NCI-H187 (cell line): ENCODE results near the gene SLC26A6.

Experiments used
- DNase-seq, 2 experiments: peaks; one replicate each; lab custom pipeline; 2025; lab: John Stamatoyannopoulos, UW

SLC26A6 gene, protein sequence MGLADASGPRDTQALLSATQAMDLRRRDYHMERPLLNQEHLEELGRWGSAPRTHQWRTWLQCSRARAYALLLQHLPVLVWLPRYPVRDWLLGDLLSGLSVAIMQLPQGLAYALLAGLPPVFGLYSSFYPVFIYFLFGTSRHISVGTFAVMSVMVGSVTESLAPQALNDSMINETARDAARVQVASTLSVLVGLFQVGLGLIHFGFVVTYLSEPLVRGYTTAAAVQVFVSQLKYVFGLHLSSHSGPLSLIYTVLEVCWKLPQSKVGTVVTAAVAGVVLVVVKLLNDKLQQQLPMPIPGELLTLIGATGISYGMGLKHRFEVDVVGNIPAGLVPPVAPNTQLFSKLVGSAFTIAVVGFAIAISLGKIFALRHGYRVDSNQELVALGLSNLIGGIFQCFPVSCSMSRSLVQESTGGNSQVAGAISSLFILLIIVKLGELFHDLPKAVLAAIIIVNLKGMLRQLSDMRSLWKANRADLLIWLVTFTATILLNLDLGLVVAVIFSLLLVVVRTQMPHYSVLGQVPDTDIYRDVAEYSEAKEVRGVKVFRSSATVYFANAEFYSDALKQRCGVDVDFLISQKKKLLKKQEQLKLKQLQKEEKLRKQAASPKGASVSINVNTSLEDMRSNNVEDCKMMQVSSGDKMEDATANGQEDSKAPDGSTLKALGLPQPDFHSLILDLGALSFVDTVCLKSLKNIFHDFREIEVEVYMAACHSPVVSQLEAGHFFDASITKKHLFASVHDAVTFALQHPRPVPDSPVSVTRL

DNA sequence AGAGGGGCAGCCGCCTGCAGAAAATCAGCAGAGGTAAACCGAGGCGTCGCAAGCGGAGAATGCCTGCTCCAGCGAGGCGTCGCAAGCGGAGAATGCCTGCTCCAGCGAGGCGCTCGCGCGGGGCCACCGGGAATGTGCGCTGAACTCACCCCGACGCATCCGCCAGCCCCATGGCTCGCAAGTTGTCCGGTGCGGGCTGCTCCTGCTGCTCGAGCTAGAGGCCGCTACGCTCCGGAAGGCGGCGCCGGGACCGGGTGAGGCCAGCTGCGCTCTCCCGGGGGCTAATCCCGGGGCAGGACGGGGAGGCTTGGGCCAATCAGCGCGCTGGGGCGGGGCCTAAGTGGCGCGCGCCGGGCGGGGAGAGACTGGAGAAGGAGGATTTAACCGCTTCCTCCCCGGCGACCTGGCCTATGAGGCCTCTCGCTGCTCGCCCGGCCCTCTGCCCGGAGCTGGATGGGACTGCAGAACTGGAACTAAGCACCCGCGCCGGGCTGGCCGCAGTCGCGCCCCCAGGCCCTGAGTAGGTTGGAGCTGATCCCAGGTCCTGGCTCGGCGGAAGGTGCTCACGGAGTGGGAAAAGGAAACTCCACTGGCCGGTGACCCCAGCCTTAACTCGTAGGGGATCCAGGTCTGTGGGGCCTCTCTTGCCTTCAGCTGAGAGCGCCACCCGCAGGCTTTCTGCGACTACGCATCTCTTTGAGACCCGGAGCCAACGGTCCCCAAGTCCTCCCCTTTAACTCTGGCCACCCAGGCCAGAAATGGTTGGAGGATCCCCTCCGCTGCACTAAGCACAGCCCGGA lies at the start of gene SLC26A6:
Gene SLC26A6 (minus strand): TSS at position 240 of the 800 bp plus-strand sequence. CDS start 68 bp downstream, at position 172.
- DNase-seq = peak; percentile 68 to 82

DNA sequence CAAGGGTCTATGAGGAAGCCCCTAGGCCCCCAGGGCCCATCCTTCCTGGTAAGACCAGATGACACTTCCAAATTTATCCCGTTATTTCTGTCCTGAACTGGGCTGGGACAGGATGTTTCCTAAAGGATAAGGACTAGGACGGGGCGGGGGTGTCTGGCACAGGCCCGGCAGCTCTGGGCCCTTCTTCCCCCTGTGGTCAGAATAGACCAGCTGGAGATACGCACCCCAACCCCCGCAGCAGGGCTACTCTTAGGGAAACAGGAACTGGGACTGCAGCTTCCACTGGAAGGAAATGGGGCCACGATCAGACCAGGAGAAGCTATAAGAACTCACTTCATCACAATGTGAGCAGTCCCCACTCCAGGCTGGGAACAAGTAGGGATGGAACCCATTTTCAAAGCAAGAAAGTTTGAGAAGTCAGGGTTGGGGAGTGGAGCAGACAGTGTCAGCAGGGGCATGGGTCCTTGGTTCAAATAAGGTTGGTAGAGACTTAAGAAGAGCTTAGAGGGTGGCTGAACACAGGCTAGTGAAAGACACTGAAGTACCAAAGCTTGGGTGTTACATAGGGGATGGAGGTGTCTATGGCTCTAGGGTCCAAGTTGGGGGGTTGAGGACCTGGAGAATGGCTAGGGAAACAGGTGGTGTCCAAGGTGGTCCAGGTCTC lies 49.4 kb upstream of the SLC26A6 start:
- no peak for DNase-seq

DNA sequence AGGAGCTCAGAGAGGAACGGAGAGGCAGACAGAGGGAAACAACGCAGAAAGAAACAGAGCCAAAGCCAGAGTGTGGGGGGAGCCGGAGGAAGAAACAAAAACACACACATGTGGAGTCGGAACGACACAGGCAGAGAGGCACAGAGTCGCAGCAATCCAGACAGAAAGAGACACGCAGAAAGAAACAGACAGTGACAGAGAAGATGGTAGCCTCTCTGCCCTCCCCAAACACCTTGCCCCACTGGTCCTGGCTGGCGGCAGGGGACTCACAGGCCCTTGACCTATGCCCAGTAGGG lies 48.7 kb upstream of the SLC26A6 start:
- DNase-seq = no peak

DNA sequence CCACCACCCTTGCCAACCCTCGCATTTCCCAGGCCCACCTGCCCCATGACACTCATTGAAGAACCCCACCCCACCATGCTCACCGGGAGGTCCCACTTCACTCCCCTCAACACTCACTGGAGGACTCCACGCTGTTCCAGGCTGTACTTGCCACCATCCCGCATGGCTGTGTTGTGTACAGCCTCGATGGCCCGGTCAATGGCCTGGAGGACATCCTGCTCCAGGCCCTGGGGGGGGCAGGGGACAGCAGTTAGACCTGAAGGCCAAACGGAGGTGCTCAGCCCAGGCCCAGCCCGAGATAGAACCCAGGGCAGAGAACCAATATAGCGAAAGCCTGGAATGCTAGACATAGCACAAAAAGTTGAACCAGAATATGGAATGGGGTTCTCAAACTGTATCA lies 47.5 kb upstream of the SLC26A6 start:
- DNase-seq = no peak

DNA sequence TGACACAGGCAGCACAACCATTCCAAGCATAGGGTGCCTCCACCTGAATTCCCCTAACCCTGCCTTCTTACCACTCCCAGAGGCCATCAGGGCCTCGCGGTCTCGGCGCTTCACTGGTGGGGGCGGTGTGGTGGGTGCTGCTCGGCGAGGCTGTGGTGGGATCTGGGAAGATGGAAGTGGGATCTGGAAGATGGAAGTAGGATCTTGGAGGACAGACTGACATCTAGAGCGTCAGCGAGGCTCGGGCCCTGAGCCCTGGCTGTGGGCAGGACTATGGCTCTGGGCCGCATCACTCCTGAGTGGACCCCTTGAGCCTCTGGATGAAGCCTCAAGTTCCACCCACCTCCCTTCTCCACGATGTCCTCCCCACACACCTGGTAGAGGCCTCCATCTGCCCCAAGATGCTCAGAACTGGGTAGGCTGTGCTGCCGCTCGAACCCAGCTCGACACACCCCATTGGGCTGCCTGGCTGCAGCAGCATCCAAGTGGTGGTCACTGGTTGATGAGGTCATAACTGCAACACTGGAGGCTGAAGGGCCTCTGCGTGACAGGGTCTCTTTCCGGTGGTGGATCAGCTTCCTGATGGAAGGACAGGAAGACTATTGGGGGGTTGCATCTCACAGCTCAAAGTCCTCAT lies 46.8 kb upstream of the SLC26A6 start:
- DNase-seq = no peak

DNA sequence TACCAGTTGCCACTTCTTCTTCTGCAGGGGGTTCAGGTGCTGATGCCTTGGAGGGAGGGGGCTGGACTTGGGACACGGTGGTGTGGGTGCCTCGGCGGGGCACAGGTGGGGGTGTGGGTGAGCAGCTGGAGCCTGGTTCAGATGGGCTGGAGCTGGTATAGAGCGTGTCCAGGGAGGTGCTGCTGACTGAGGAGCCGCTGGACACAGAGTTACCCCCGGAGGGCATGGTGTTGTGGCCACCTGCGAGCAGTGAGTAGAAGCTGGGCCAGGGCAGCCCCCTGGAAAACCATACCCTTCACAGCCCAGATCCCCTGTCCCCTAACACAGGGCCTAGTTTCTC lies 46.2 kb upstream of the SLC26A6 start:
- no peak for DNase-seq

DNA sequence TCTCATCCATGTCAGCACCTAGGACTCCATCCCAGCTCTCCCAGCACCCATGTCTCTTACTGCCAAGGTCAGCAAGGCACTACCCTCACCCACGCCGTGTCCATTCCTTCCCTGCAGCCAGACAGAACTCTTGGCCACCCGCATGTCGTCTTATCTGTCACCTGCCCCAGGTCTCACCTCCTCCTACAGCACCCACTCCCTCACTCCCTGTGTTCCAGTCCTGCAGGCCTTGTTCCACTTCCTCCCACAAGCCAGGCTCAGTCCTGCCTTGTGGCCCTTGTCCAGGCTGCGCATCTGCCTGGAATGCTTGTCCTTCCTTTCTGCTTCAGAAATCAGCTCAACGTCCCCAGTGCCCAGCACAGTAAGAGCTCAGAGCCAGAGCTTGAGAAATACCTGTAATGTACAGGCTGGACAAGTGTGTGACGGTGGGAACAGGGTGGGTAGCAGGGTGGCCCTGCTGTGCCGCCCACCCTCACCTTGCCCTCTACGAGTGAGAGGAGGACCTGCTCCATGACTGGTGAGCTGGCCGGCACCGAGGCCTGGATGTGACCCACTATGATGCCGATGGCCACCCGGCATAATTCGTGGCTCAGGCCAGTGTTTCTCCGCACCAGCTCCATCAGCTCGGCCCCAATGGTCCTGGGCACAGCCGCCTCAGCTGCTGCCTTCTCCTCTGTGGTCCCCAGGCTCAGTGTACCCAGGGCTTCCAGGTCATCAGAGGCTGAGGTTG lies 45.7 kb upstream of the SLC26A6 start:
- DNase-seq = no peak

DNA sequence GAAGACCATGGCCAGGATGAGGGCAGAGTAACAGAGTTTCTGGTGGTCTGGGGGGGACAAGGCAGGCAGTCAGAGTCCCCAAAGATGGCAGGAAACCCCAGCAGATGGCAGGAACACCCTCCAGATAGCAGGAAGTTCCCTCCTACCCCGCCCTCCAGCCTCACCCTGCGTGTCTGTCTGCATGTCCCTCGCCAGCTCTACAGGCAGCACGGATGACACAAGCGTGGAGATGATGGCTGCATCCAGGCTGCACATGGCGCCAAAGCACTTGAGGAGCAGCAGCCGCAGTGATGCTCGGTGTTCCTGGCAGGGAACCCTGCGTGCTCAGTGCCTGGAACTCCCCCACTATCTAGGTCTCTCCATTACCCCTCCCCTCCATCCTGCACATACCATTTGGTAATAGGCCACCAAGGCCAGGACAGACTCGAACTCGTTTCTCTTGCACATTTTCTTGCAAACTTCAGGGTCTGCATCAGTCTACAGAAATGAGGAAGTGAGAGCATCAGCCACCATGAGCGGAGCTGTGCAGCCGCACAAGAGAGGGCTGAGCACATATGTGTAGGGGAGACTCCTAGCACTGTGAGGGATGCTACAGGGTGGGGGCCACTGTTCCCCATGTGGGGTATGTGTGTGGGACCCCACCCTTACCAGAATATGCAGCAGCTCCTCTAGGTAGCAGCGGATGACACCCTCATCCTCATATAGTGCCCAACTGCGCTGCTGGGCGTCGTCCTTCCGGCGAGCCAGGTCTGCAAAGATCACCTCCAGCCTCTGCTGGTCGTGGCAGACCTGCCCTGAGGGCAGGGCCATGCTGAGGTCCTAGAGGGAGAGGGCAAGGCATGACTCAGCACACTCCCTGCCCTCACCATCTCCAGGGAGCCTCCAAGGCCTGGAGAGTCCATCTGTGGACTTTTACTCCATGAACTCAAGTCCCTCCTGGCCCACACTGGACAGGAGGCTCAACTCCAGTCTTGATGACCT lies 44.4 kb upstream of the SLC26A6 start:
- no peak for DNase-seq

DNA sequence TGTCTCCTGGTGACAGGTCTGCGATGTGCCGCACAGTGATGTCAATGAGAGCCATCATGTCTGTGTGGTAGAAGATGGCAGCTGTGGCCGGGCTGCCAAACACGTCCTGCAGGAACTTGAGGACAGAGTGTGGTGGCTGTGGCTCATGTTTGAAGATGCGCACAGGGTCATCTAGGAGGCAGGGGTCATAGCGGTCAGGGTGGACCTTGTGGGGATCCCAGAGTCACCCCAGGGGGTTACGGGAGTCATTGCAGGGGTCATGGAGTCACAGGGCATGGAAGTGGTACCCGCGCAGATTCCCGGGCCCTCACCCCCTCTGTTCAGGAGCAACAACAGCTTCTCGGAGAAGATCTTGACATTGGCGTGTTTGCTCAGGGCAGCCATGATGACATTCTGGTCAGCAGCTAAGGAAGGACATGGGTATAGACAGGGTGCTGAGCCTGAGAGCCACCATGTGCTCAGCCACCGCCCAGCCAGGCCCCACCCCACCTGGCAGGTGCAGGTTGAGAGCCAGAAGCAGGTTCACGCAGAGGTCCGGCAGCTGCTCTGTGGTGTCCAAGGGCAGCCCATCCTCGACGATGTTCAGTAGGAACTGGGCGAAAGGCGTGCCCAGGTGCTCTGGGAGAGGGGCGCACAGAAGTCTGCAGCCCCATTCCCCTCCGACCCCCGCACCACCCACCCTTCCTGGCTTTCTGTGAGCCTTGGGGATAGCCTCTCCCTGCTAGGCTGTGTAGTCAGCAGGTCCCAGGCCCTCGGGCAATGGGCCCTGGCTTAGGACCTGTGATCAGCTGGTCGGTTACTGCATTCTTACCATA lies 43.5 kb upstream of the SLC26A6 start:
- no peak for DNase-seq

DNA sequence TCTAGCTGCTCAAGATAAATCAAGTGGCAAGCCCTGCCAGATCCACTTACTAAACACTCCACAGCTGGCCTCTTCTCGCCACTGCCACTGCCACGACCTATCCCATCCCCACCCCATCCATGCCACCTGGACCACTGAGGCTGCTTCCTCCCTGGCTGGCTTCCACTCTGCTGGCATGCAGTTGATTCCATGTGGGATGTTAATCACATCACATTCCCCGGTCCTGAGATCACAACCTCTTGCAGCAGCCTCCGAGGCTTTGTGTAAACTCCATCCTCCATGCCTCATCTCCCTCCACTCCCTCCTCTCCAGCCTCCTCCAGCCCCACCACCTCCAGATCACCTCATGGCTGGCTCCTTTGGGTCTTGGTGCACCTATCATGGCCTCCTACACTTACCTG lies 42.8 kb upstream of the SLC26A6 start:
- DNase-seq = no peak

DNA sequence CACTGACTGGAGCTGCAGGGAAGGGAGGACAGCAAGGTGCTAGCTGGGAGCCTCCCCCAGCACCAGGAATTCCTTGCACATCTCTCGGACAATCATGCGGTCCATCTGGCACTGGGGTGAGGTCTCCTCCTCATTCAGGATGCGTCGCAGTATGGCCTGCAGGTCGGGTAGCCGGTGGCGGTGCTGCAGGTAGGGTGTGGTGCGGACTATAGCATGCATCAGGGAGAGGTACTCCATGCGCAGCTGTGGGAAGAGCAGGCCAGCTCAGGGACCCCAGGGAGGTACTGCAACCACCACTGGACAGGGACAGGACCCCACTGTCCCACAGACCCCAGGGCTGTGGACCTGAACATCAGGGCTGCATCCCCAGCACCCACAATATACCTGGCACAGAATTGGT lies 39.2 kb upstream of the SLC26A6 start:
- DNase-seq = no peak

DNA sequence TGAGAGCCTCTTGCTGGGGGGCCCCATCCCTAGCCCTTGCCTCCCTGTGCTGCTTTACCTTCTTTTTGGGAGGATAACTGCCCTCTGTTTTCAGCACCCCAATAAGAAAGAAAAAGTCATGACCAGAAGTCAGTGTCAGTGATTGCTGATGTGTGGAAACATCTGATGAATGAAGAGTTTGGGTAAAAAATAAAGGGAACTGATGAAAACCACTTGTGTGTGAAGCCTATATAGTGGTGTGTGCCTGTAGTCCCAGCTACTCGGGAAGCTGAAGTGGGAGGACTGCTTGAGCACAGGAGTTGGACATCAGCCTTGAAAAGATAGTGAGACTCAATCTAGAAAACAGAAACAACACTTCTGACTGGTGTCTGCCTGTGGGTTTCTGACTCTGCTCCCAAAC lies 37.3 kb upstream of the SLC26A6 start:
- no peak for DNase-seq

DNA sequence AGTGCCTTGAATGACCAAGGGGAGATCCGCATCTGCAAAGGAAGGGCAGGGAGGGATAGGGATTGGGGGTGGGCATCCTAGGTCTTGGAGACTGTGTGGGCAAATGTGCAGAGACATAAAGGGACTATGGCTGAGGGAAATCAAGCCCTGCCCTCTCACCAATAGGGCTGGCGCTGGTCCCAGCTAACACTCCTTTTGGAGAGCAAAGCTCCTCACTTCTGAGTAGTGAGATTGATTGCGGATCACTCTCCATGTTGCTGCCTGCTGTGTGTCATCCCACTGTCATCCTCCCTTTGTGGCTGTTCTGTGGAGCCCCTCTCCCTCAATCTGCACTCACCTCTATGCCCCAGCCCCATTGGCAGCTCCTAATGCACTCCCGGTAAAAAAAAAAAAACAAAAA lies 29.7 kb upstream of the SLC26A6 start:
- DNase-seq = no peak

DNA sequence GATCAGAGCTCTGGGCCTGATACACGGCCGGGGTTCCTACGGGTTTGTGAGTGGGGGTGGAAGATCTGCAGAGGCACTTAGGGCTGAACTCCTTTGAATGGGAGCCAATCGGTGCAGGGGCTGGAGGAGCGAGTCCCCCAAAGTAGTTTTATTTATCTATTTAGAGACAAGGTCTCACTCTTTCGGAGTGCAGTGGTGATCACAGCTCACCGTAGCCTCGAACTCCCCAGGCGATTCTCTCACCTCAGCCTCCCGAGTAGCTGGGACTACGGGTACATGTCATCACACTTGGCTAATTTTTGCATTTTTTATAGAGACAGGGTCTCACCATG lies 29.0 kb upstream of the SLC26A6 start:
- no peak for DNase-seq

DNA sequence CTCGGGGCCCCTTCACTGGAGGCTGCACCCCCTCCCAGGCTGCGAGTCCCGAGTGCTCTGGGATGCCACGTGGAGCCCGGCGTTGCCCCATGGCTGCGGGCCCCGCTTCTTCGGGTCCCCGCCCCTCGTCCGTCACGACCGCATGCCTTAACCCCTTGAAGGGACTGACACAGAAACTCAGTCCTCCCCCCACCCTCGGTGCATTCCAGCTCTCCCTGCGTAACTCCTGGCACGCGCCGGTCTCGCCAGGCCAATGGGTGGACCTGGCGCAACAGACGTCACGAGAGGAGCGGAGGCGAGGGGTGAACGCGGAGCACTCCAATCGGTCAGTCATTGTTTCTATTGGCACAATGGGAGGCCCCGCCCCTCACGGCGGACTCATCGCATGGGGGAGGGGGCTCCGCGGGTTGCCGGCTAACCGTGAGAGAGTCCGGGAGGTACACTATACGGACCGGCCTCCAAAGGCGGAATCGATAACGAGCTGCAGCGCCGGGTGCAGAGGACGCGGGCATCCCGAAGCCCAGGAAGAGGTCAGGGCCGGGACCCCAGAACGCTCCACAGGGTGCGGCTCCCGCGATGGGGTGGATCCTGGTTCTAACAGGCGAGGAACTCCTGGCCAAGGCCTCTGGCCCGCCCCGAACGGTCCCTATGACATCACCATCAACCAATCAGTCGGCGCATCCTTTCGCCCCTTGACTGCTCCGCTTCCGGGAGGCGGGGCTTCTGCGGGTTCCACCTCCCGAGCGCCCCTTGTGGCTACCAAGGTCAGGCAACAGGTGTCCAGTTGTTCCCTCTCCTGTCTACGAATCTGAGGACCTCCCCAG lies 28.4 kb upstream of the SLC26A6 start:
- DNase-seq = peak; percentile 91 to 94

DNA sequence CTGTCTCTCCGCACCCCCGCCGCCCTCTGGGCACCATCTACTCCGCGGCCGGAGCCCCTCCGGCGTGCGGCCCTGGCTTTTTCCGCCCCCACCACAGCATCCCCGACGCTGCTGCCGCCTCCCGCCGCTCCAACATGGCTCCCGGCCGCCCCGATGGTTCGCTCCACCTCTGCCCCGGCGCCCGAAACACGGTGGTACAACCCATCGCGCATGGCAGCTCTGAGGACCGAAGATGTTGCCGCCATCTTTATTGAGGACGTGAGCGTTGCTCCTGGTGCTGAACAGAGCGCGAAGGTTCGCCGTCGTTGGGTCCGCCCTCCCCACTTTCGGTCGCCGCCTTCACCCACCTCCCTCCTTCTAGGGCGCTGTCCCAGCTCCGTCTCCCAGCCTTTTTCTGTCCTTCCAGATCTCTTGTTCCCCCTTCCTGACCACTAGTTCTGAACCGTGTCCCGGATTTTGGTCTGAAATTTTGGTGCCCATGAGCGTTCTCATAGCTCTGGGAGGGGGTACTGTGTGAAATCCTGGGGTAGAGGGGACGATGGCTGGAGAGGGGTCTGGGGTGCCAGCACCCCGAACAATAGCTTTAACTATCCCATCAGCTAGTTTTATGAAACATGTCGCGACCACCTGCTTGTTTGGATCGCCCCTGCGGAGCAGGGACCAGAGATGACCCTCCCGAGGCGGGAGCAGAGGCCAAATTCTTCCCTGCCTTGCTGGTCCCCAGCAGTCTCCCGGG lies 27.7 kb upstream of the SLC26A6 start, which contains the start of gene CELSR3:
Gene CELSR3 (minus strand): TSS at position 134 of the 736 bp plus-strand sequence. CDS start 252 bp downstream, outside the sequence.
- DNase-seq = peak; percentile 25 to 75

DNA sequence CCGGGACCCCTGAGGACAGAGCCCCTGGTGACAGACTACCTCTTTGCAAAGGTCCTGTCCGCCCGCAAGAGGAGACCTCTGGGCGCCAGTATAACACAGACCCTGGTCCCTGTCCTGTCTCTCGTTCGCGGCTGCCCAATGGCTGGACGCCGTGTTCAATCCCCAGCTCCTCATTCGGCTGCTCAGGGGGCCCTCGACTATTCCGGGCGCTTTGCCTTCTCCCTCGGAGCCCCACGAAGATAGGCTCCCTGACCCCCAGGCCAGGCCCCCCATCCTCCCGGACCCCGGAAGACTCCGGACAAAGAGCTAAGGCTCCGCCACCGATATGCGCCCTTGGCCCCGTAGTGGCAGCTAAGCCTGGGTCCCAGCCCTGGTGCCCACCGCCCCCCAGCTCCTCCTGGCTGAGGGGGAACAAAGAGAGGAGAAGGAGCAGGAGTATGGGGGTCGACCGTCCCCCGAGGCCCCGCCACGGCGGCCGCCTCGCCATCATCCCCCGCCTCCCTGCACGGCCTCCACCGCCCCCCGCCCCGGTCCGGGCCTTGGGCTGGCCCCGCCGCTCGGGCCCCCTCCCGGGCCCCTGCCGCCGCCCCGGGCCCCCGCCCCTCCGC lies 27.0 kb upstream of the SLC26A6 start:
- DNase-seq = no peak
